H1 (cell line): ENCODE results near the gene UGT1A9. TPM values are rescaled to one million over a fixed set of nuclear protein-coding genes. Genes with fewer than 3 reads are reported as not detected.

Experiments used
- HDAC2 ChIP-seq, 2 experiments: fragments of 300-600 bp in 1 of 2; sonication (generic) in 1 of 2; IDR thresholded peaks; 2 replicates each; pipeline ENCODE4 v1.6.1; 2011 to 2012; ENCODE audit warnings: low read depth in 2 of 2, low read length in 2 of 2, mild to moderate bottlenecking in 2 of 2, moderate library complexity in 2 of 2, borderline replicate concordance in 1 of 2, inconsistent platforms in 1 of 2
- polyA plus RNA-seq, 7 experiments: library from polyadenylated mRNA; depleted of rRNA in 3 of 7; stranded (reverse) in 5 of 7; unstranded in 2 of 7; fragments of >200 nt in 5 of 7; fragments of 200-250 nt in 2 of 7; gene quantifications; 1 replicate in 5 of 7; 2 replicates in 1 of 7; 4 replicates in 1 of 7; pipeline versions ENCODE4 v1.2.1 to v1.2.3, GENCODE V29; 2011 to 2013; ENCODE audit warnings: missing spikeins in 2 of 7, mixed read lengths in 2 of 7
- total RNA-seq: library from RNA; stranded (reverse); fragmentation: NEBNext Ultra II Directional; extraction: Animal tissue kit (Norgen Biotek cat#: 25700); gene quantifications from 2 replicates; pipeline ENCODE4 v1.2.1, GENCODE V29; 2021

The UGT1A9 gene
- total and polyA plus RNA-seq, 2 of the 8 experiments (the other 6 are each of a cell fraction or from before 2014, with no cell fraction given): not detected

DNA sequence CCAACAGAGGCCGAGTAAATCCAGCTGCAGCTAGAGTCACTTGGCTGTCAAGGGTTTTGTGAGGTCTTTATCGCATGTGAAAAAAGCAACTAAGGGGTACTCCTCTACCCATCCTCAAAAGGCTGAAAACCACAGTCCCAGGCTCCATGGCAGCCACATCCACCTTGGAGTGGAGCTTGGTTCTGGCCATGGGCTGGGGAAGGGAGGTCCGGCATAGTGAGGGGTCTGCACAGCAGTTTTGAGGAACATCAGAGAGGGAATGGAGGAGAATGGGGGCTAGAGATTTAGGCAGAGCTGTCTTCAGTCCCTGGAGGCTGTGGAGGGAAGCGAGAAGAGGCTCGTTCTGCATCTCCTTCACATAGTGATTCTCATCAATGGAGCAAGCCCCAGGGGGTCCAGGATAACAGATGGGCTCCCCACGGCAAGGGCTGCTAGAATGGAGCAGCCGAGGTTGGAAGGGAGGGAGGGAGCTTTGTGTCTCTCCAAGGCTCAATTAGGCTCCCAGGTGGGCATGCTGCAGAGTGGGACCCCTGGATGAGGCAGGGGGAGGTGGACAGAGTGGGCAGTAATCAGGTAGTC is 127.5 kb downstream of the UGT1A9 start (continued):
- TF ChIP-seq HDAC2 (IDR thresholded peaks at IDR 0.05; ENCODE audit: borderline replicate concordance in 1 of 2, low read depth in 2 of 2, low read length in 2 of 2): no peak
